ENCODE results near the gene CRTC2.

Gene CRTC2

GRCh38 chr1:153968972-153969371 lies 10.6 kb upstream of the CRTC2 start:
- no peak for TF ChIP-seq CTCF (conservative IDR thresholded peaks at IDR 0.05; ENCODE audit: low read depth, low read length)
- H3K4me3 ChIP-seq (ENCODE audit: low read length), result peak overlapping the region; percentile 38
- DNase-seq (ENCODE audit: low read depth), result no peak

- DNase-seq (ENCODE audit: low read depth), result no peak
- H3K4me3 ChIP-seq (ENCODE audit: low read length), result peak overlapping the region; percentile 38
Measured at GRCh38 chr1:153968408-153968807, 10.0 kb upstream of the CRTC2 start.

GRCh38 chr1:153968000-153968363 lies 9.6 kb upstream of the CRTC2 start:
- TF ChIP-seq CTCF (conservative IDR thresholded peaks at IDR 0.05; ENCODE audit: low read depth, low read length), result no peak
- DNase-seq (ENCODE audit: low read depth), result no peak
- peak overlapping the region; percentile 38 for H3K4me3 ChIP-seq (ENCODE audit: low read length)

More at GRCh38 chr1:153968408-153968807, 10.0 kb upstream of the CRTC2 start:
- no peak for TF ChIP-seq CTCF (conservative IDR thresholded peaks at IDR 0.05; ENCODE audit: low read depth, low read length)

- peak; percentile 46 for TF ChIP-seq CTCF (conservative IDR thresholded peaks at IDR 0.05; ENCODE audit: low read depth, low read length)
- DNase-seq (ENCODE audit: low read depth), result peak; percentile 97
- peak within 1 kb of the TSS; percentile 38 for H3K4me3 ChIP-seq (ENCODE audit: low read length)
Measured at GRCh38 chr1:153967107-153967999, 8.9 kb upstream of the CRTC2 start, which contains the start of gene CREB3L4. TSS of gene CREB3L4 (plus strand) at chr1:153967902. CDS start at chr1:153968526, 624 bp downstream.

GRCh38 chr1:153963850-153964331 lies 5.5 kb upstream of the CRTC2 start:
- TF ChIP-seq CTCF (conservative IDR thresholded peaks at IDR 0.05; ENCODE audit: low read depth, low read length), result no peak
- DNase-seq (ENCODE audit: low read depth), result no peak
- H3K4me3 ChIP-seq (ENCODE audit: low read length), result peak overlapping the region; percentile 80

GRCh38 chr1:153963030-153963849 lies 4.8 kb upstream of the CRTC2 start, which contains the start of gene SLC39A1:
TSS of gene SLC39A1 (minus strand) at chr1:153963537. CDS start at chr1:153962715, 822 bp downstream.
- peak; percentile 86 for DNase-seq (ENCODE audit: low read depth)
- TF ChIP-seq CTCF (conservative IDR thresholded peaks at IDR 0.05; ENCODE audit: low read depth, low read length), result no peak
- peak within 1 kb of the TSS; percentile 80 for H3K4me3 ChIP-seq (ENCODE audit: low read length)
